GM19397 (cell line): ENCODE data around the gene HEPN1.

Experiments used
- ATAC-seq: cut with Tn5 transposase; IDR thresholded peaks from one replicate; pipeline ENCODE4 v1.9.1; 2021; ENCODE audit warnings: mild to moderate bottlenecking, moderate library complexity; ENCODE audit not compliant: unreplicated experiment

The HEPN1 gene

GRCh38 chr11:124884340-124884739 is 34.7 kb upstream of the HEPN1 start:
- no peak for ATAC-seq

GRCh38 chr11:124884869-124885479 is 34.1 kb upstream of the HEPN1 start:
- ATAC-seq, result no peak

GRCh38 chr11:124886476-124886875 is 32.6 kb upstream of the HEPN1 start:
- no peak for ATAC-seq

- ATAC-seq, result no peak
Observed at GRCh38 chr11:124886978-124887666, 31.9 kb upstream of the HEPN1 start.

- no peak for ATAC-seq
Observed at GRCh38 chr11:124887667-124888013, 31.4 kb upstream of the HEPN1 start.

- no peak for ATAC-seq
Observed at GRCh38 chr11:124889191-124890091, 29.6 kb upstream of the HEPN1 start.

- no peak for ATAC-seq
Observed at GRCh38 chr11:124890151-124890550, 28.9 kb upstream of the HEPN1 start.

GRCh38 chr11:124890683-124891372 is 28.2 kb upstream of the HEPN1 start:
- ATAC-seq, result no peak

- no peak for ATAC-seq
Observed at GRCh38 chr11:124891373-124891861, 27.6 kb upstream of the HEPN1 start.

GRCh38 chr11:124892146-124892545 is 26.9 kb upstream of the HEPN1 start:
- no peak for ATAC-seq

GRCh38 chr11:124892750-124893454 is 26.1 kb upstream of the HEPN1 start:
- ATAC-seq, result no peak

- ATAC-seq, result no peak
Observed at GRCh38 chr11:124893781-124894401, 25.2 kb upstream of the HEPN1 start.

GRCh38 chr11:124894606-124895430 is 24.2 kb upstream of the HEPN1 start:
- no peak for ATAC-seq

- no peak for ATAC-seq
Observed at GRCh38 chr11:124895471-124895971, 23.5 kb upstream of the HEPN1 start.

- ATAC-seq, result no peak
Observed at GRCh38 chr11:124896071-124896750, 22.8 kb upstream of the HEPN1 start.

- no peak for ATAC-seq
Observed at GRCh38 chr11:124896821-124897391, 22.1 kb upstream of the HEPN1 start.

GRCh38 chr11:124897674-124898262 is 21.3 kb upstream of the HEPN1 start, which contains the start of gene ROBO4:
Gene ROBO4, minus strand, starts transcription at chr11:124897865. Its CDS starts 70 bp downstream, at chr11:124897795.
- no peak for ATAC-seq
